ENCODE results near the gene MIF.
"Not testable (repeated sequence)": the region's sequence is repeated elsewhere in the genome, so short reads cannot be mapped to it uniquely, and the experiment has no call there.

MIF gene

GRCh38 chr22:23858484-23858815, 35.7 kb upstream of the MIF start (continued):
- TF ChIP-seq TCF4 (CRISPR knock-in tag; IDR thresholded peaks at IDR 0.05; ENCODE audit: borderline replicate concordance) (no peak), BACH2 (CRISPR knock-in tag; IDR thresholded peaks at IDR 0.05; ENCODE audit: borderline replicate concordance) (no peak), CSRNP3 (CRISPR knock-in tag; IDR thresholded peaks at IDR 0.05) (no peak), PPARA (CRISPR knock-in tag; IDR thresholded peaks at IDR 0.05; ENCODE audit: borderline replicate concordance) (no peak), ESRRG (CRISPR knock-in tag; IDR thresholded peaks at IDR 0.05) (no peak), TSHZ2 (CRISPR knock-in tag; IDR thresholded peaks at IDR 0.05) (no peak), OSR1 (CRISPR knock-in tag; IDR thresholded peaks at IDR 0.05) (no peak), SNAI2 (CRISPR knock-in tag; IDR thresholded peaks at IDR 0.05) (no peak)

DNA sequence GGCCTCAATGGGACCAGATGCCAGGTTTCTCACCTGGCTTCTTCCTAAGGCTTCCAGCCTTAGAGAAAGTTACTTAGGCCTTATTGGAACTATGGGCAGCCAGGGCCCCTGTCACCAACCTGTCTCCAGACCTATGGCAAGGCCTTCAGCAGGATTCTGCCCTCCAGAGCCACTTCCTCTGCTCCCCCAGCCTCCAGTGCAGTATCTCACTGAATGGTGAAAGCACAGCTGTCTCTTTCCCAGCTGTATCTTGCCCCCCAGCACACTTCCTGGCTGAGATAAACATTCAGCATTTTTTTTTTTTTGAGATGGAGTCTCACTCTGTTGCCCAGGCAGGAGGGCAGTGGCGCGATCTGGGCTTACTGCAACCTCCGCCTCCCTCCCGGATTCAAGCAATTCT, 35.0 kb upstream of the MIF start:
- TF ChIP-seq BACH2 (CRISPR knock-in tag; IDR thresholded peaks at IDR 0.05; ENCODE audit: borderline replicate concordance) (no peak), PPARA (CRISPR knock-in tag; IDR thresholded peaks at IDR 0.05; ENCODE audit: borderline replicate concordance) (no peak), ZFP3 (CRISPR knock-in tag; IDR thresholded peaks at IDR 0.05) (no peak), ZC3H10 (CRISPR knock-in tag; IDR thresholded peaks at IDR 0.05) (no peak), RARB (CRISPR knock-in tag; IDR thresholded peaks at IDR 0.05) (no peak), ZNF565 (CRISPR knock-in tag; conservative IDR thresholded peaks at IDR 0.05; ENCODE audit: low read depth) (no peak), ARNTL (CRISPR knock-in tag; IDR thresholded peaks at IDR 0.05; ENCODE audit: borderline replicate concordance, low read depth) (no peak), TCF4 (CRISPR knock-in tag; IDR thresholded peaks at IDR 0.05; ENCODE audit: borderline replicate concordance) (no peak), ISL1 (CRISPR knock-in tag; IDR thresholded peaks at IDR 0.05) (no peak), CSDC2 (CRISPR knock-in tag; IDR thresholded peaks at IDR 0.05) (no peak), ESRRG (CRISPR knock-in tag; IDR thresholded peaks at IDR 0.05) (no peak), ZNF8 (CRISPR knock-in tag; IDR thresholded peaks at IDR 0.05) (no peak), ZFP30 (CRISPR knock-in tag; IDR thresholded peaks at IDR 0.05) (no peak), SNAI2 (CRISPR knock-in tag; IDR thresholded peaks at IDR 0.05) (no peak), CSRNP3 (CRISPR knock-in tag; IDR thresholded peaks at IDR 0.05) (no peak)
- TF ChIP-seq, protein P1, sequence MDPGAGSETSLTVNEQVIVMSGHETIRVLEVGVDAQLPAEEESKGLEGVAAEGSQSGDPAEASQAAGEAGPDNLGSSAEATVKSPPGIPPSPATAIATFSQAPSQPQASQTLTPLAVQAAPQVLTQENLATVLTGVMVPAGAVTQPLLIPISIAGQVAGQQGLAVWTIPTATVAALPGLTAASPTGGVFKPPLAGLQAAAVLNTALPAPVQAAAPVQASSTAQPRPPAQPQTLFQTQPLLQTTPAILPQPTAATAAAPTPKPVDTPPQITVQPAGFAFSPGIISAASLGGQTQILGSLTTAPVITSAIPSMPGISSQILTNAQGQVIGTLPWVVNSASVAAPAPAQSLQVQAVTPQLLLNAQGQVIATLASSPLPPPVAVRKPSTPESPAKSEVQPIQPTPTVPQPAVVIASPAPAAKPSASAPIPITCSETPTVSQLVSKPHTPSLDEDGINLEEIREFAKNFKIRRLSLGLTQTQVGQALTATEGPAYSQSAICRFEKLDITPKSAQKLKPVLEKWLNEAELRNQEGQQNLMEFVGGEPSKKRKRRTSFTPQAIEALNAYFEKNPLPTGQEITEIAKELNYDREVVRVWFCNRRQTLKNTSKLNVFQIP (CRISPR knock-in tag; IDR thresholded peaks at IDR 0.05; ENCODE audit: borderline replicate concordance, low read depth): no peak
- TF ChIP-seq, protein P2, sequence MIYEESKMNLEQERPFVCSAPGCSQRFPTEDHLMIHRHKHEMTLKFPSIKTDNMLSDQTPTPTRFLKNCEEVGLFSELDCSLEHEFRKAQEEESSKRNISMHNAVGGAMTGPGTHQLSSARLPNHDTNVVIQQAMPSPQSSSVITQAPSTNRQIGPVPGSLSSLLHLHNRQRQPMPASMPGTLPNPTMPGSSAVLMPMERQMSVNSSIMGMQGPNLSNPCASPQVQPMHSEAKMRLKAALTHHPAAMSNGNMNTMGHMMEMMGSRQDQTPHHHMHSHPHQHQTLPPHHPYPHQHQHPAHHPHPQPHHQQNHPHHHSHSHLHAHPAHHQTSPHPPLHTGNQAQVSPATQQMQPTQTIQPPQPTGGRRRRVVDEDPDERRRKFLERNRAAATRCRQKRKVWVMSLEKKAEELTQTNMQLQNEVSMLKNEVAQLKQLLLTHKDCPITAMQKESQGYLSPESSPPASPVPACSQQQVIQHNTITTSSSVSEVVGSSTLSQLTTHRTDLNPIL (CRISPR knock-in tag; IDR thresholded peaks at IDR 0.05; ENCODE audit: low read depth): no peak
- TF ChIP-seq, protein P3, sequence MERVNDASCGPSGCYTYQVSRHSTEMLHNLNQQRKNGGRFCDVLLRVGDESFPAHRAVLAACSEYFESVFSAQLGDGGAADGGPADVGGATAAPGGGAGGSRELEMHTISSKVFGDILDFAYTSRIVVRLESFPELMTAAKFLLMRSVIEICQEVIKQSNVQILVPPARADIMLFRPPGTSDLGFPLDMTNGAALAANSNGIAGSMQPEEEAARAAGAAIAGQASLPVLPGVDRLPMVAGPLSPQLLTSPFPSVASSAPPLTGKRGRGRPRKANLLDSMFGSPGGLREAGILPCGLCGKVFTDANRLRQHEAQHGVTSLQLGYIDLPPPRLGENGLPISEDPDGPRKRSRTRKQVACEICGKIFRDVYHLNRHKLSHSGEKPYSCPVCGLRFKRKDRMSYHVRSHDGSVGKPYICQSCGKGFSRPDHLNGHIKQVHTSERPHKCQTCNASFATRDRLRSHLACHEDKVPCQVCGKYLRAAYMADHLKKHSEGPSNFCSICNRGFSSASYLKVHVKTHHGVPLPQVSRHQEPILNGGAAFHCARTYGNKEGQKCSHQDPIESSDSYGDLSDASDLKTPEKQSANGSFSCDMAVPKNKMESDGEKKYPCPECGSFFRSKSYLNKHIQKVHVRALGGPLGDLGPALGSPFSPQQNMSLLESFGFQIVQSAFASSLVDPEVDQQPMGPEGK (CRISPR knock-in tag; IDR thresholded peaks at IDR 0.05; ENCODE audit: borderline replicate concordance): no peak
- ATAC-seq: no peak

GRCh38 chr22:23860187-23860586, 34.0 kb upstream of the MIF start:
- not testable (repeated sequence) for ATAC-seq

Data from SK-N-SH treated with all-trans-retinoic acid at 6 μM for 48 hours (cell line).